HepG2 (cell line): ENCODE results near the gene SSX2IP. TPM values are rescaled to one million over a fixed set of nuclear protein-coding genes. Genes with fewer than 3 reads are reported as not detected.

Source experiments
- ATF1 ChIP-seq: IDR thresholded peaks from 2 replicates; pipeline ENCODE4 v1.6.1; 2016; ENCODE audit warnings: mild to moderate bottlenecking, control low read depth
- EED ChIP-seq: sonication (generic); formaldehyde crosslinking; IDR thresholded peaks from 2 replicates; pipeline ENCODE4 v1.5.0; 2020; ENCODE audit warnings: mild to moderate bottlenecking, missing genetic modification reagents
- KDM2A ChIP-seq: sonication (generic); formaldehyde crosslinking; IDR thresholded peaks from 2 replicates; pipeline ENCODE4 v1.4.0; 2020; ENCODE audit warnings: low read depth, missing genetic modification reagents, borderline replicate concordance
- NKX3-1 ChIP-seq: sonication (generic); formaldehyde crosslinking; IDR thresholded peaks from 2 replicates; pipeline ENCODE4 v1.5.0; 2020; ENCODE audit warnings: missing genetic modification reagents
- SOX5 ChIP-seq: IDR thresholded peaks from 2 replicates; pipeline ENCODE4 v1.6.1; 2016; ENCODE audit warnings: borderline replicate concordance
- ZFY ChIP-seq: sonication (generic); formaldehyde crosslinking; IDR thresholded peaks from 2 replicates; pipeline ENCODE4 v1.4.0; 2020; ENCODE audit warnings: missing genetic modification reagents
- ZNF546 ChIP-seq: sonication (generic); formaldehyde crosslinking; conservative IDR thresholded peaks from 2 replicates; pipeline ENCODE4 v1.8.1; 2023; ENCODE audit warnings: mild to moderate bottlenecking, missing genetic modification reagents
- ZNF816 ChIP-seq: sonication (generic); formaldehyde crosslinking; IDR thresholded peaks from 2 replicates; pipeline ENCODE4 v1.8.0; 2022; ENCODE audit warnings: missing genetic modification reagents, mild to moderate bottlenecking, borderline replicate concordance
- polyA plus RNA-seq, 8 experiments: library from polyadenylated mRNA; depleted of rRNA in 3 of 8; stranded (reverse) in 7 of 8; unstranded in 1 of 8; fragments of >200 nt; fragmentation: Illumina TruSeq in 4 of 8; extraction: Trizol in 4 of 8; gene quantifications; 2 replicates each; pipeline versions ENCODE4 v1.2.1 to v1.2.3, GENCODE V29; 2011 to 2016; ENCODE audit warnings: low read depth in 4 of 8, missing spikeins in 1 of 8, mixed read lengths in 1 of 8; ENCODE audit not compliant: insufficient read depth in 1 of 8
- total RNA-seq, 5 experiments: library from RNA; depleted of rRNA; stranded (reverse); fragments of >200 nt; fragmentation: Illumina TruSeq; extraction: Trizol; gene quantifications; 2 replicates each; pipeline ENCODE4 v1.2.3, GENCODE V29; 2016; ENCODE audit warnings: low read depth in 1 of 5
- TF ChIP-seq, protein P1 (sequence below): sonication (generic); formaldehyde crosslinking; IDR thresholded peaks from 2 replicates; pipeline ENCODE4 v1.5.0; 2020; ENCODE audit warnings: mild to moderate bottlenecking, missing genetic modification reagents, borderline replicate concordance
- TF ChIP-seq, protein P2 (sequence below): sonication (generic); formaldehyde crosslinking; IDR thresholded peaks from 2 replicates; pipeline ENCODE4 v1.5.0; 2020; ENCODE audit warnings: mild to moderate bottlenecking, missing genetic modification reagents, borderline replicate concordance
- TF ChIP-seq, protein P3 (sequence below): sonication (generic); formaldehyde crosslinking; IDR thresholded peaks from 2 replicates; pipeline ENCODE4 v1.5.0; 2020; ENCODE audit warnings: mild to moderate bottlenecking, missing genetic modification reagents, moderate library complexity
- TF ChIP-seq, protein P4 (sequence below): sonication (generic); IDR thresholded peaks from 2 replicates; pipeline ENCODE4 v1.6.1; 2016; ENCODE audit warnings: low read depth, borderline replicate concordance

The SSX2IP gene
- total and polyA plus RNA-seq, 2 of the 13 experiments (the other 11 are each of a cell fraction or from before 2014, with no cell fraction given), result 2.7 to 23.7 TPM

DNA sequence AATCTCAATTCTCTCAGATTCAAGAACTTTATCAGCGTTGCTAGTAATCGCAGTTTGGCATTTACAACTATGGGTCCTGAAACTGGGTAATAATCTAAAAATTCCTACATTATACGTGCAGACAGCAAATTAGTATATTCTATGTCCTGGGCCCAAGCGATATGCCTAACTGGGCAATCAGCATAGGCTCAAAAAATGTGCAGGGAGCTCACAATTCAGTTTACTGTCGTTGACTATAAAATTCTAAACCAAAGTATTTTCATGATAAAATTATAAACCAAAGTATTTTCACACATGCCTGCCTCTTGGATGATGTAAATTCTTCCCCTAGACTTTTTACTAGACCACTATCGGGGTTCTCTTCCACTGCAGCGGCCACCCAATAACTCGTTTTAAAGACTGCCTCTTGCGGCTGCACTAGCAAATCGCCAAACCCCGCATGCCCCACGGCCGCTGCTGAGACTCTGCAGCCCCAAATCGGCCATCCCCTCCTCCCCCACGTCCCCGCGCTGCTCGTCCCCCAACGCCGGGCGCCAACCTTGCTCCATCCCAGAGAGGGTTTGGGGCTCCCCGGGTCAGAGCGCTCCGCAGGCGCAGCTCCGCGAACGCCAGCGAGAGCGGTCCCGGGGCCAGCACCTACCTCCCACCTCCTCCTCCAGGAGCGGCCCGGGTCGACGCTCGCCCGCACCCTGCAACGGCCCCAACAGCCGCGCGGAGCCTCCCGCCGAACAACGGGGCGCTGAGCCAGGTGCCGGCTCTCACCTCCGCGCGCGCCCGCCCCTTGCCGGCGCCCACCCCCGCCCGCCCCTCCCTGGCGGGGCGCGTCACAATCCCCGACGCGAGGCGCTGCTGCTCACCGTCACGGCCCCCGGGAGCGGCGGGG is 506 bp downstream of the SSX2IP start (continued):
- TF ChIP-seq, protein P1, sequence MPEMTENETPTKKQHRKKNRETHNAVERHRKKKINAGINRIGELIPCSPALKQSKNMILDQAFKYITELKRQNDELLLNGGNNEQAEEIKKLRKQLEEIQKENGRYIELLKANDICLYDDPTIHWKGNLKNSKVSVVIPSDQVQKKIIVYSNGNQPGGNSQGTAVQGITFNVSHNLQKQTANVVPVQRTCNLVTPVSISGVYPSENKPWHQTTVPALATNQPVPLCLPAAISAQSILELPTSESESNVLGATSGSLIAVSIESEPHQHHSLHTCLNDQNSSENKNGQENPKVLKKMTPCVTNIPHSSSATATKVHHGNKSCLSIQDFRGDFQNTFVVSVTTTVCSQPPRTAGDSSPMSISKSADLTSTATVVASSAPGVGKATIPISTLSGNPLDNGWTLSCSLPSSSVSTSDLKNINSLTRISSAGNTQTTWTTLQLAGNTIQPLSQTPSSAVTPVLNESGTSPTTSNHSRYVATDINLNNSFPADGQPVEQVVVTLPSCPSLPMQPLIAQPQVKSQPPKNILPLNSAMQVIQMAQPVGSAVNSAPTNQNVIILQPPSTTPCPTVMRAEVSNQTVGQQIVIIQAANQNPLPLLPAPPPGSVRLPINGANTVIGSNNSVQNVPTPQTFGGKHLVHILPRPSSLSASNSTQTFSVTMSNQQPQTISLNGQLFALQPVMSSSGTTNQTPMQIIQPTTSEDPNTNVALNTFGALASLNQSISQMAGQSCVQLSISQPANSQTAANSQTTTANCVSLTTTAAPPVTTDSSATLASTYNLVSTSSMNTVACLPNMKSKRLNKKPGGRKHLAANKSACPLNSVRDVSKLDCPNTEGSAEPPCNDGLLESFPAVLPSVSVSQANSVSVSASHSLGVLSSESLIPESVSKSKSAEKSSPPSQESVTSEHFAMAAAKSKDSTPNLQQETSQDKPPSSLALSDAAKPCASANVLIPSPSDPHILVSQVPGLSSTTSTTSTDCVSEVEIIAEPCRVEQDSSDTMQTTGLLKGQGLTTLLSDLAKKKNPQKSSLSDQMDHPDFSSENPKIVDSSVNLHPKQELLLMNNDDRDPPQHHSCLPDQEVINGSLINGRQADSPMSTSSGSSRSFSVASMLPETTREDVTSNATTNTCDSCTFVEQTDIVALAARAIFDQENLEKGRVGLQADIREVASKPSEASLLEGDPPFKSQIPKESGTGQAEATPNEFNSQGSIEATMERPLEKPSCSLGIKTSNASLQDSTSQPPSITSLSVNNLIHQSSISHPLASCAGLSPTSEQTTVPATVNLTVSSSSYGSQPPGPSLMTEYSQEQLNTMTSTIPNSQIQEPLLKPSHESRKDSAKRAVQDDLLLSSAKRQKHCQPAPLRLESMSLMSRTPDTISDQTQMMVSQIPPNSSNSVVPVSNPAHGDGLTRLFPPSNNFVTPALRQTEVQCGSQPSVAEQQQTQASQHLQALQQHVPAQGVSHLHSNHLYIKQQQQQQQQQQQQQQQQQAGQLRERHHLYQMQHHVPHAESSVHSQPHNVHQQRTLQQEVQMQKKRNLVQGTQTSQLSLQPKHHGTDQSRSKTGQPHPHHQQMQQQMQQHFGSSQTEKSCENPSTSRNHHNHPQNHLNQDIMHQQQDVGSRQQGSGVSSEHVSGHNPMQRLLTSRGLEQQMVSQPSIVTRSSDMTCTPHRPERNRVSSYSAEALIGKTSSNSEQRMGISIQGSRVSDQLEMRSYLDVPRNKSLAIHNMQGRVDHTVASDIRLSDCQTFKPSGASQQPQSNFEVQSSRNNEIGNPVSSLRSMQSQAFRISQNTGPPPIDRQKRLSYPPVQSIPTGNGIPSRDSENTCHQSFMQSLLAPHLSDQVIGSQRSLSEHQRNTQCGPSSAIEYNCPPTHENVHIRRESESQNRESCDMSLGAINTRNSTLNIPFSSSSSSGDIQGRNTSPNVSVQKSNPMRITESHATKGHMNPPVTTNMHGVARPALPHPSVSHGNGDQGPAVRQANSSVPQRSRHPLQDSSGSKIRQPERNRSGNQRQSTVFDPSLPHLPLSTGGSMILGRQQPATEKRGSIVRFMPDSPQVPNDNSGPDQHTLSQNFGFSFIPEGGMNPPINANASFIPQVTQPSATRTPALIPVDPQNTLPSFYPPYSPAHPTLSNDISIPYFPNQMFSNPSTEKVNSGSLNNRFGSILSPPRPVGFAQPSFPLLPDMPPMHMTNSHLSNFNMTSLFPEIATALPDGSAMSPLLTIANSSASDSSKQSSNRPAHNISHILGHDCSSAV (CRISPR knock-in tag), result no peak
- TF ChIP-seq ATF1 (CRISPR knock-in tag) (no peak), KDM2A (CRISPR knock-in tag) (peak; percentile 23; the same call in 1 of the 2 replicates), SOX5 (no peak), ZFY (peak; percentile 7; the same call in 1 of the 2 replicates), ZNF546 (CRISPR knock-in tag) (0 out of 2 replicates have a peak, but pooled peaks have one; percentile 32), NKX3-1 (CRISPR knock-in tag) (no peak), EED (CRISPR knock-in tag) (0 out of 2 replicates have a peak, but pooled peaks have one; percentile 20), ZNF816 (CRISPR knock-in tag) (no peak)
- TF ChIP-seq, protein P2, sequence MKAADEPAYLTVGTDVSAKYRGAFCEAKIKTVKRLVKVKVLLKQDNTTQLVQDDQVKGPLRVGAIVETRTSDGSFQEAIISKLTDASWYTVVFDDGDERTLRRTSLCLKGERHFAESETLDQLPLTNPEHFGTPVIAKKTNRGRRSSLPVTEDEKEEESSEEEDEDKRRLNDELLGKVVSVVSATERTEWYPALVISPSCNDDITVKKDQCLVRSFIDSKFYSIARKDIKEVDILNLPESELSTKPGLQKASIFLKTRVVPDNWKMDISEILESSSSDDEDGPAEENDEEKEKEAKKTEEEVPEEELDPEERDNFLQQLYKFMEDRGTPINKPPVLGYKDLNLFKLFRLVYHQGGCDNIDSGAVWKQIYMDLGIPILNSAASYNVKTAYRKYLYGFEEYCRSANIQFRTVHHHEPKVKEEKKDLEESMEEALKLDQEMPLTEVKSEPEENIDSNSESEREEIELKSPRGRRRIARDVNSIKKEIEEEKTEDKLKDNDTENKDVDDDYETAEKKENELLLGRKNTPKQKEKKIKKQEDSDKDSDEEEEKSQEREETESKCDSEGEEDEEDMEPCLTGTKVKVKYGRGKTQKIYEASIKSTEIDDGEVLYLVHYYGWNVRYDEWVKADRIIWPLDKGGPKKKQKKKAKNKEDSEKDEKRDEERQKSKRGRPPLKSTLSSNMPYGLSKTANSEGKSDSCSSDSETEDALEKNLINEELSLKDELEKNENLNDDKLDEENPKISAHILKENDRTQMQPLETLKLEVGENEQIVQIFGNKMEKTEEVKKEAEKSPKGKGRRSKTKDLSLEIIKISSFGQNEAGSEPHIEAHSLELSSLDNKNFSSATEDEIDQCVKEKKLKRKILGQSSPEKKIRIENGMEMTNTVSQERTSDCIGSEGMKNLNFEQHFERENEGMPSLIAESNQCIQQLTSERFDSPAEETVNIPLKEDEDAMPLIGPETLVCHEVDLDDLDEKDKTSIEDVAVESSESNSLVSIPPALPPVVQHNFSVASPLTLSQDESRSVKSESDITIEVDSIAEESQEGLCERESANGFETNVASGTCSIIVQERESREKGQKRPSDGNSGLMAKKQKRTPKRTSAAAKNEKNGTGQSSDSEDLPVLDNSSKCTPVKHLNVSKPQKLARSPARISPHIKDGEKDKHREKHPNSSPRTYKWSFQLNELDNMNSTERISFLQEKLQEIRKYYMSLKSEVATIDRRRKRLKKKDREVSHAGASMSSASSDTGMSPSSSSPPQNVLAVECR (CRISPR knock-in tag), result 0 out of 2 replicates have a peak, but pooled peaks have one; percentile 28
- TF ChIP-seq, protein P3, sequence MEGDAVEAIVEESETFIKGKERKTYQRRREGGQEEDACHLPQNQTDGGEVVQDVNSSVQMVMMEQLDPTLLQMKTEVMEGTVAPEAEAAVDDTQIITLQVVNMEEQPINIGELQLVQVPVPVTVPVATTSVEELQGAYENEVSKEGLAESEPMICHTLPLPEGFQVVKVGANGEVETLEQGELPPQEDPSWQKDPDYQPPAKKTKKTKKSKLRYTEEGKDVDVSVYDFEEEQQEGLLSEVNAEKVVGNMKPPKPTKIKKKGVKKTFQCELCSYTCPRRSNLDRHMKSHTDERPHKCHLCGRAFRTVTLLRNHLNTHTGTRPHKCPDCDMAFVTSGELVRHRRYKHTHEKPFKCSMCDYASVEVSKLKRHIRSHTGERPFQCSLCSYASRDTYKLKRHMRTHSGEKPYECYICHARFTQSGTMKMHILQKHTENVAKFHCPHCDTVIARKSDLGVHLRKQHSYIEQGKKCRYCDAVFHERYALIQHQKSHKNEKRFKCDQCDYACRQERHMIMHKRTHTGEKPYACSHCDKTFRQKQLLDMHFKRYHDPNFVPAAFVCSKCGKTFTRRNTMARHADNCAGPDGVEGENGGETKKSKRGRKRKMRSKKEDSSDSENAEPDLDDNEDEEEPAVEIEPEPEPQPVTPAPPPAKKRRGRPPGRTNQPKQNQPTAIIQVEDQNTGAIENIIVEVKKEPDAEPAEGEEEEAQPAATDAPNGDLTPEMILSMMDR (CRISPR knock-in tag), result peak; percentile 2; the same call in 1 of the 2 replicates
- TF ChIP-seq, protein P4, sequence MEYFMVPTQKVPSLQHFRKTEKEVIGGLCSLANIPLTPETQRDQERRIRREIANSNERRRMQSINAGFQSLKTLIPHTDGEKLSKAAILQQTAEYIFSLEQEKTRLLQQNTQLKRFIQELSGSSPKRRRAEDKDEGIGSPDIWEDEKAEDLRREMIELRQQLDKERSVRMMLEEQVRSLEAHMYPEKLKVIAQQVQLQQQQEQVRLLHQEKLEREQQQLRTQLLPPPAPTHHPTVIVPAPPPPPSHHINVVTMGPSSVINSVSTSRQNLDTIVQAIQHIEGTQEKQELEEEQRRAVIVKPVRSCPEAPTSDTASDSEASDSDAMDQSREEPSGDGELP, result no peak
